H9 (cell line): ENCODE measurements around the gene TBC1D17. TPM values are rescaled to one million over a fixed set of nuclear protein-coding genes. Genes with fewer than 3 reads are reported as not detected.
A peak's percentile ranks its signal among the peaks of the same experiment; 100 is the strongest.

Source experiments
- DNase-seq: peaks from one replicate; pipeline ENCODE4 v3.0.0-alpha.2; 2017
- H2AFZ ChIP-seq: one replicate; pipeline ENCODE4 v1.6.1; 2013; ENCODE audit warnings: mild to moderate bottlenecking, low read length, control low read depth, moderate library complexity
- H2AK5ac ChIP-seq: 2 replicates; pipeline ENCODE4 v1.6.1; 2013; ENCODE audit warnings: low read length, control low read depth, mixed read lengths; ENCODE audit not compliant: insufficient read length
- H2BK120ac ChIP-seq: one replicate; pipeline ENCODE4 v1.6.1; 2013; ENCODE audit warnings: low read depth, mild to moderate bottlenecking, low read length, control low read depth, inconsistent platforms; ENCODE audit not compliant: poor library complexity, severe bottlenecking
- H2BK12ac ChIP-seq: 2 replicates; pipeline ENCODE4 v1.6.1; 2013; ENCODE audit warnings: low read length, control low read depth, mixed read lengths, low read depth; ENCODE audit not compliant: insufficient read length
- H2BK15ac ChIP-seq: 2 replicates; pipeline ENCODE4 v1.6.1; 2013; ENCODE audit warnings: low read depth, low read length, control low read depth
- H2BK20ac ChIP-seq: one replicate; pipeline ENCODE4 v1.6.1; 2013; ENCODE audit warnings: low read depth, mild to moderate bottlenecking, low read length, control low read depth, inconsistent platforms; ENCODE audit not compliant: poor library complexity, severe bottlenecking
- H2BK5ac ChIP-seq: 2 replicates; pipeline ENCODE4 v1.6.1; 2013; ENCODE audit warnings: low read length, control low read depth, mixed read lengths; ENCODE audit not compliant: insufficient read length
- H3K14ac ChIP-seq: 2 replicates; pipeline ENCODE4 v1.6.1; 2013; ENCODE audit warnings: low read length, control low read depth; ENCODE audit not compliant: insufficient read depth
- H3K18ac ChIP-seq: 2 replicates; pipeline ENCODE4 v1.6.1; 2013; ENCODE audit warnings: low read depth, mild to moderate bottlenecking, mixed read lengths, low read length, control low read depth; ENCODE audit not compliant: insufficient read length
- H3K23ac ChIP-seq: 2 replicates; pipeline ENCODE4 v1.6.1; 2013; ENCODE audit warnings: low read length, control low read depth, mixed read lengths, low read depth; ENCODE audit not compliant: insufficient read length
- H3K23me2 ChIP-seq: 2 replicates; pipeline ENCODE4 v1.6.1; 2013; ENCODE audit warnings: low read depth, mild to moderate bottlenecking, mixed read lengths, low read length, control low read depth; ENCODE audit not compliant: insufficient read length, poor library complexity, severe bottlenecking
- H3K27ac ChIP-seq: 2 replicates; pipeline ENCODE4 v1.5.1; 2013; ENCODE audit warnings: low read length, control low read depth, mixed read lengths, low read depth; ENCODE audit not compliant: insufficient read length
- H3K27me3 ChIP-seq: 2 replicates; pipeline ENCODE4 v1.6.1; 2013; ENCODE audit warnings: low read length, control low read depth, inconsistent platforms; ENCODE audit not compliant: insufficient read depth
- H3K4ac ChIP-seq: 2 replicates; pipeline ENCODE4 v1.6.1; 2013; ENCODE audit warnings: low read depth, mild to moderate bottlenecking, control low read depth, inconsistent platforms, low read length, moderate library complexity
- H3K4me1 ChIP-seq: 2 replicates; pipeline ENCODE4 v1.6.1; 2013; ENCODE audit warnings: low read length, control low read depth, inconsistent platforms; ENCODE audit not compliant: insufficient read depth
- H3K4me2 ChIP-seq: 2 replicates; pipeline ENCODE4 v1.6.1; 2013; ENCODE audit warnings: low read length, control low read depth, mixed read lengths; ENCODE audit not compliant: insufficient read length, insufficient read depth
- H3K56ac ChIP-seq: 2 replicates; pipeline ENCODE4 v1.6.1; 2013; ENCODE audit warnings: low read depth, mild to moderate bottlenecking, mixed read lengths, low read length, control low read depth; ENCODE audit not compliant: insufficient read length
- H3K79me1 ChIP-seq: 2 replicates; pipeline ENCODE4 v1.6.1; 2013; ENCODE audit warnings: low read depth, mild to moderate bottlenecking, moderate library complexity, low read length, control low read depth, inconsistent platforms; ENCODE audit not compliant: insufficient read depth, poor library complexity, severe bottlenecking
- H3K79me2 ChIP-seq: 2 replicates; pipeline ENCODE4 v1.6.1; 2013; ENCODE audit warnings: low read length, control low read depth, inconsistent platforms; ENCODE audit not compliant: insufficient read depth
- H3K9ac ChIP-seq: 2 replicates; pipeline ENCODE4 v1.6.1; 2013; ENCODE audit warnings: low read length, control low read depth, mixed read lengths; ENCODE audit not compliant: insufficient read length; ENCODE audit errors: extremely low read depth
- H3K9me3 ChIP-seq: one replicate; pipeline ENCODE4 v1.6.1; 2013; ENCODE audit warnings: low read depth, low read length, inconsistent platforms; ENCODE audit not compliant: control insufficient read depth
- H3T11ph ChIP-seq: one replicate; pipeline ENCODE4 v1.6.1; 2013; ENCODE audit warnings: mild to moderate bottlenecking, low read length, control low read depth, inconsistent platforms
- H4K20me1 ChIP-seq: one replicate; pipeline ENCODE4 v1.6.1; 2013; ENCODE audit not compliant: control insufficient read depth, insufficient read length, insufficient read depth
- H4K5ac ChIP-seq: 2 replicates; pipeline ENCODE4 v1.6.1; 2013; ENCODE audit warnings: low read depth, mild to moderate bottlenecking, mixed read lengths, low read length, control low read depth; ENCODE audit not compliant: insufficient read length
- H4K8ac ChIP-seq: replicated peaks from 2 replicates; pipeline ENCODE4 v1.6.1; 2013; ENCODE audit warnings: low read length, control low read depth, mixed read lengths, low read depth; ENCODE audit not compliant: insufficient read length
- H4K91ac ChIP-seq: 2 replicates; pipeline ENCODE4 v1.6.1; 2013; ENCODE audit warnings: low read depth, mild to moderate bottlenecking, moderate library complexity, mixed read lengths, low read length, control low read depth; ENCODE audit not compliant: insufficient read length
- H3K27ac Mint-ChIP-seq, 3 experiments: 2 replicates in 2 of 3; 3 replicates in 1 of 3; pipeline ENCODE4 v1.8.0; 2020 to 2021; ENCODE audit warnings: mixed read lengths in 3 of 3, mild to moderate bottlenecking in 1 of 3, moderate library complexity in 1 of 3
- H3K27me3 Mint-ChIP-seq: 2 replicates; pipeline ENCODE4 v1.8.0; 2021; ENCODE audit warnings: low read depth, mild to moderate bottlenecking, moderate library complexity, mixed read lengths
- H3K36me3 Mint-ChIP-seq, 3 experiments: 2 replicates in 2 of 3; 3 replicates in 1 of 3; pipeline ENCODE4 v1.8.0; 2020 to 2021; ENCODE audit warnings: low read depth in 3 of 3, mixed read lengths in 3 of 3; ENCODE audit not compliant: insufficient read depth in 1 of 3
- H3K4me1 Mint-ChIP-seq, 2 experiments: 2 replicates each; pipeline ENCODE4 v1.8.0; 2020; ENCODE audit warnings: mixed read lengths in 2 of 2
- H3K4me3 Mint-ChIP-seq, 2 experiments: 2 replicates in 1 of 2; 3 replicates in 1 of 2; pipeline ENCODE4 v1.8.0; 2020 to 2021; ENCODE audit warnings: mild to moderate bottlenecking in 2 of 2, mixed read lengths in 2 of 2, moderate library complexity in 1 of 2
- H3K9me3 Mint-ChIP-seq, 2 experiments: 2 replicates in 1 of 2; 3 replicates in 1 of 2; pipeline ENCODE4 v1.8.0; 2020; ENCODE audit warnings: mild to moderate bottlenecking in 2 of 2, mixed read lengths in 2 of 2, moderate library complexity in 1 of 2
- WGBS: extraction: QIAGEN DNeasy Blood & Tissue Kit; methylation state at CpG from one replicate; pipeline ENCODE4 v1.1.7; 2013; ENCODE audit warnings: missing lambda C conversion rate, low lambda C conversion rate, mixed read lengths; ENCODE audit not compliant: insufficient read length; ENCODE audit errors: extremely low coverage; 5-methylcytosine and 5-hydroxymethylcytosine counted together
- total RNA-seq: library from RNA; stranded (reverse); gene quantifications from 2 replicates; pipeline ENCODE4 v1.2.1, GENCODE V29; 2021
- TF ChIP-seq, protein P1 (sequence below): fragments of 200-600 bp; sonication (generic); conservative IDR thresholded peaks from 3 replicates; pipeline ENCODE4 v1.8.0; 2021; ENCODE audit warnings: antibody characterized with exemption, mild to moderate bottlenecking

TBC1D17 gene
- total RNA-seq, 1 experiment from 2014 or later: 33.6 TPM

DNA sequence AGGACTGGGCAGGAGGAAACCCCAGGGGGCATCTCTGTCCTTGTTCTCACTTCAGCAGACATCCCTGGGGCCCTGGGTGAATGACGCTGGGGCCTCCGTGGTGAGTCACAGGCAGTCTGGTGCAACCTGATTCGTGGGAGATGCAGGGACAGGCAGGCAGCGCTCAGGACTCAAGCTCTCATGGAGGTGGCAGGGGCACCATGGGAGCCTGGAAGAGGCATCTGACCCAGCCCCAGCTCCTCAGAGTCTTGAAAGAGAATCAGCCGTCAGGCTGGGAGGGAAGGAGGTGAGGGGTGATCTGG lies 40.5 kb upstream of the TBC1D17 start:
- no peak overlapping the region for H3K4me2 ChIP-seq
- no peak overlapping the region for H2BK120ac ChIP-seq
- no peak overlapping the region for H2BK20ac ChIP-seq
- Mint-ChIP-seq H3K4me3 (no peak overlapping the region), H3K9me3 (no peaks in the 10 kb centered on the region), H3K27me3 (peaks cover 1% of the 10 kb centered on the region; the same call in 1 of the 2 replicates), H3K27ac (peak overlapping the region in 2 of 3 experiments; percentile 53 to 57; a peak in 3 of 7 replicates), H3K4me1 (peaks cover 0 to 5% of the 10 kb centered on the region in 2 experiments; a peak in 2 of 4 replicates), H3K36me3 (peaks cover 23 to 75% (median 66%) of the 10 kb centered on the region in 3 experiments)
- H3K18ac ChIP-seq: no peak overlapping the region
- TF ChIP-seq, protein P1, sequence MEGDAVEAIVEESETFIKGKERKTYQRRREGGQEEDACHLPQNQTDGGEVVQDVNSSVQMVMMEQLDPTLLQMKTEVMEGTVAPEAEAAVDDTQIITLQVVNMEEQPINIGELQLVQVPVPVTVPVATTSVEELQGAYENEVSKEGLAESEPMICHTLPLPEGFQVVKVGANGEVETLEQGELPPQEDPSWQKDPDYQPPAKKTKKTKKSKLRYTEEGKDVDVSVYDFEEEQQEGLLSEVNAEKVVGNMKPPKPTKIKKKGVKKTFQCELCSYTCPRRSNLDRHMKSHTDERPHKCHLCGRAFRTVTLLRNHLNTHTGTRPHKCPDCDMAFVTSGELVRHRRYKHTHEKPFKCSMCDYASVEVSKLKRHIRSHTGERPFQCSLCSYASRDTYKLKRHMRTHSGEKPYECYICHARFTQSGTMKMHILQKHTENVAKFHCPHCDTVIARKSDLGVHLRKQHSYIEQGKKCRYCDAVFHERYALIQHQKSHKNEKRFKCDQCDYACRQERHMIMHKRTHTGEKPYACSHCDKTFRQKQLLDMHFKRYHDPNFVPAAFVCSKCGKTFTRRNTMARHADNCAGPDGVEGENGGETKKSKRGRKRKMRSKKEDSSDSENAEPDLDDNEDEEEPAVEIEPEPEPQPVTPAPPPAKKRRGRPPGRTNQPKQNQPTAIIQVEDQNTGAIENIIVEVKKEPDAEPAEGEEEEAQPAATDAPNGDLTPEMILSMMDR: no peak
- H4K8ac ChIP-seq: no peak overlapping the region
- no peak overlapping the region for H3K9ac ChIP-seq
- H3K79me1 ChIP-seq: no peaks in the 10 kb centered on the region
- no peak overlapping the region for H3T11ph ChIP-seq
- H2AK5ac ChIP-seq: no peak overlapping the region
- no peak overlapping the region for H4K91ac ChIP-seq
- no peak overlapping the region for H3K4ac ChIP-seq
- no peaks in the 10 kb centered on the region for H3K79me2 ChIP-seq
- H3K27me3 ChIP-seq: no peaks in the 10 kb centered on the region
- H3K56ac ChIP-seq: no peak overlapping the region
- no peak overlapping the region for H2AFZ ChIP-seq
- H2BK15ac ChIP-seq: no peak overlapping the region
- no peak overlapping the region for H3K14ac ChIP-seq
- no peaks in the 10 kb centered on the region for H4K20me1 ChIP-seq
- H4K5ac ChIP-seq: no peak overlapping the region
- no peak overlapping the region for H3K23ac ChIP-seq
- H3K4me1 ChIP-seq: no peaks in the 10 kb centered on the region
- H3K9me3 ChIP-seq: no peaks in the 10 kb centered on the region
- H2BK12ac ChIP-seq: no peak overlapping the region
- DNase-seq: no peak
- H3K23me2 ChIP-seq: no peaks in the 10 kb centered on the region
- H3K27ac ChIP-seq: no peak overlapping the region
- whole genome bisulfite sequencing: no CpG with 5 or more reads among the region's 5 CpGs
- H2BK5ac ChIP-seq: no peak overlapping the region
